GM20431 (cell line): ENCODE measurements around the gene TNFRSF8.

ENCODE experiments used
- in situ Hi-C: fragments of 300-500 bp; cut with MseI, MboI; formaldehyde crosslinking; loops from one replicate; pipeline ENCODE4 v1.15.0; 2020; ENCODE audit warnings: low sequenced_read_pairs; ENCODE audit not compliant: unreplicated experiment

TNFRSF8 gene

GRCh38 chr1:12136916-12137610 lies 74.0 kb downstream of the TNFRSF8 start:
- in situ Hi-C loops, result no loop called here

- in situ Hi-C loops, result no loop called here
These were observed 75.4 kb downstream of the TNFRSF8 start for GRCh38 chr1:12138196-12139168.

GRCh38 chr1:12140016-12140415 lies 76.9 kb downstream of the TNFRSF8 start:
- in situ Hi-C loops, result no loop called here

- in situ Hi-C loops, result no loop called here
These were observed 77.5 kb downstream of the TNFRSF8 start for GRCh38 chr1:12140515-12141162.

- in situ Hi-C loops, result no loop called here
These were observed 78.2 kb downstream of the TNFRSF8 start for GRCh38 chr1:12141163-12141850.

GRCh38 chr1:12142141-12142823 lies 79.2 kb downstream of the TNFRSF8 start:
- in situ Hi-C loops, result no loop called here

GRCh38 chr1:12142891-12143630 lies 80.0 kb downstream of the TNFRSF8 start:
- in situ Hi-C loops, result no loop called here

GRCh38 chr1:12143631-12144155 lies 80.6 kb downstream of the TNFRSF8 start:
- in situ Hi-C loops, result no loop called here

- in situ Hi-C loops, result no loop called here
These were observed 81.1 kb downstream of the TNFRSF8 start for GRCh38 chr1:12144236-12144635.

GRCh38 chr1:12144969-12145368 lies 81.9 kb downstream of the TNFRSF8 start:
- in situ Hi-C loops, result no loop called here

- in situ Hi-C loops, result no loop called here
These were observed 82.7 kb downstream of the TNFRSF8 start for GRCh38 chr1:12145616-12146342.

GRCh38 chr1:12146343-12147112 lies 83.4 kb downstream of the TNFRSF8 start:
- in situ Hi-C loops, result no loop called here

GRCh38 chr1:12147201-12147701 lies 84.1 kb downstream of the TNFRSF8 start:
- in situ Hi-C loops, result no loop called here

GRCh38 chr1:12148160-12148957 lies 85.3 kb downstream of the TNFRSF8 start:
- in situ Hi-C loops, result no loop called here

GRCh38 chr1:12148958-12149790 lies 86.1 kb downstream of the TNFRSF8 start:
- in situ Hi-C loops, result no loop called here

GRCh38 chr1:12149791-12150175 lies 86.7 kb downstream of the TNFRSF8 start:
- in situ Hi-C loops, result no loop called here
